Putamen (tissue), 1 donor: ENCODE measurements around the gene OXLD1.
"Not testable (repeated sequence)": the region's sequence is repeated elsewhere in the genome, so short reads cannot be mapped to it uniquely, and the experiment has no call there.

Experiments used
- DNase-seq: peaks from one replicate; pipeline ENCODE4 v3.0.0-alpha.2; 2016; ENCODE audit warnings: low spot score

OXLD1 gene

GRCh38 chr17:81682565-81683207 lies 16.3 kb upstream of the OXLD1 start:
- no peak for DNase-seq

GRCh38 chr17:81681672-81682071 lies 15.3 kb upstream of the OXLD1 start:
- no peak for DNase-seq

GRCh38 chr17:81680150-81680549 lies 13.7 kb upstream of the OXLD1 start:
- no peak for DNase-seq

- no peak for DNase-seq
Measured at GRCh38 chr17:81676906-81677305, 10.5 kb upstream of the OXLD1 start.

GRCh38 chr17:81675515-81676221 lies 9.3 kb upstream of the OXLD1 start:
- not testable (repeated sequence) for DNase-seq

GRCh38 chr17:81673561-81674258 lies 7.3 kb upstream of the OXLD1 start:
- DNase-seq = no peak

- no peak for DNase-seq
Measured at GRCh38 chr17:81672954-81673353, 6.5 kb upstream of the OXLD1 start.

GRCh38 chr17:81672504-81672903 lies 6.1 kb upstream of the OXLD1 start:
- no peak for DNase-seq

GRCh38 chr17:81667754-81668153 lies 1.3 kb upstream of the OXLD1 start:
- no peak for DNase-seq

GRCh38 chr17:81666092-81666341 lies 388 bp downstream of the OXLD1 start:
- DNase-seq = no peak

GRCh38 chr17:81665205-81666091 lies 957 bp downstream of the OXLD1 start:
- no peak for DNase-seq

- DNase-seq = no peak
Measured at GRCh38 chr17:81664051-81664470, 2.3 kb downstream of the OXLD1 start.

- DNase-seq = no peak
Measured at GRCh38 chr17:81662002-81662401, 4.4 kb downstream of the OXLD1 start.

- DNase-seq = no peak
Measured at GRCh38 chr17:81660441-81660840, 6.0 kb downstream of the OXLD1 start.

GRCh38 chr17:81659038-81659437 lies 7.4 kb downstream of the OXLD1 start:
- no peak for DNase-seq

- no peak for DNase-seq
Measured at GRCh38 chr17:81656835-81657234, 9.6 kb downstream of the OXLD1 start.

- no peak for DNase-seq
Measured at GRCh38 chr17:81656118-81656743, 10.2 kb downstream of the OXLD1 start, which contains the start of gene PDE6G. Gene PDE6G, minus strand, starts transcription at chr17:81656542. Its CDS starts 3,237 bp downstream, at chr17:81653305.

- no peak for DNase-seq
Measured at GRCh38 chr17:81655378-81656117, 10.9 kb downstream of the OXLD1 start.

- DNase-seq = no peak
Measured at GRCh38 chr17:81652906-81653771, 13.3 kb downstream of the OXLD1 start.

GRCh38 chr17:81651692-81652091 lies 14.7 kb downstream of the OXLD1 start:
- DNase-seq = no peak
